IMR-90 (cell line): Measurements from ENCODE around the gene PLPP4. TPM values are rescaled to one million over a fixed set of nuclear protein-coding genes. Genes with fewer than 3 reads are reported as not detected.

ENCODE experiments used
- ATAC-seq: fragments of 200-7000 bp; cut with Tn5 transposase; 2 replicates; pipeline ENCODE4 v1.9.1; 2020; ENCODE audit warnings: low read depth, mild to moderate bottlenecking, moderate library complexity
- BruUV-seq: library from RNA; stranded (reverse); fragments of 400-500 nt; replicated peaks from 2 replicates; lab custom pipeline; 2021; lab: Mats Ljungman, UMichigan
- CTCF ChIA-PET: fragments of 300-600 bp; formaldehyde crosslinking; extraction: SDS; loops from one replicate; lab custom pipeline; 2021; ENCODE audit warnings: antibody characterized with exemption; lab: Yijun Ruan, JAX
- POLR2A ChIA-PET: fragments of 300-600 bp; sonication (Branson Sonifier 250); formaldehyde crosslinking; loops from one replicate; lab custom pipeline; 2022; ENCODE audit warnings: antibody characterized with exemption; ENCODE audit not compliant: unreplicated experiment; lab: Charles Lee
- DNase-seq: peaks from one replicate; pipeline ENCODE4 v3.0.0; 2013
- H2AFZ ChIP-seq: replicated peaks from 2 replicates; pipeline ENCODE3; 2013; ENCODE audit warnings: low read length, mild to moderate bottlenecking; ENCODE audit not compliant: poor library complexity
- H2AK5ac ChIP-seq: 2 replicates; pipeline ENCODE4 v1.6.1; 2013; ENCODE audit warnings: low read depth, low read length, inconsistent platforms
- H2AK9ac ChIP-seq: replicated peaks from 2 replicates; pipeline ENCODE3; 2013; ENCODE audit warnings: mild to moderate bottlenecking, low read depth, low read length, moderate library complexity; ENCODE audit not compliant: poor library complexity
- H2BK120ac ChIP-seq: 2 replicates; pipeline ENCODE4 v1.6.1; 2013; ENCODE audit warnings: low read depth, low read length, inconsistent platforms
- H2BK15ac ChIP-seq: 3 replicates; pipeline ENCODE4 v1.6.1; 2013; ENCODE audit warnings: low read depth, low read length, inconsistent platforms
- H2BK20ac ChIP-seq: 2 replicates; pipeline ENCODE4 v1.6.1; 2013; ENCODE audit warnings: low read depth, mild to moderate bottlenecking, inconsistent platforms, low read length, moderate library complexity
- H2BK5ac ChIP-seq: 2 replicates; pipeline ENCODE4 v1.6.1; 2013; ENCODE audit warnings: mild to moderate bottlenecking, low read depth, low read length, inconsistent platforms; ENCODE audit not compliant: poor library complexity, severe bottlenecking
- H3K14ac ChIP-seq: replicated peaks from 2 replicates; pipeline ENCODE4 v1.6.1; 2013; ENCODE audit warnings: low read depth, low read length, inconsistent platforms
- H3K18ac ChIP-seq: 2 replicates; pipeline ENCODE4 v1.6.1; 2013; ENCODE audit warnings: low read depth, low read length, control low read depth
- H3K23ac ChIP-seq: 2 replicates; pipeline ENCODE4 v1.6.1; 2013; ENCODE audit warnings: low read depth, low read length, inconsistent platforms
- H3K27ac ChIP-seq: 2 replicates; pipeline ENCODE4 v1.5.1; 2013; ENCODE audit warnings: mild to moderate bottlenecking, control low read depth, low read length; ENCODE audit not compliant: insufficient read depth
- H3K27me3 ChIP-seq: 2 replicates; pipeline ENCODE4 v1.6.1; 2013; ENCODE audit warnings: low read length; ENCODE audit not compliant: control insufficient read depth, insufficient read depth
- H3K36me3 ChIP-seq: 2 replicates; pipeline ENCODE4 v1.6.1; 2013; ENCODE audit warnings: low read length, mixed read lengths; ENCODE audit not compliant: control insufficient read depth, insufficient read depth
- H3K4ac ChIP-seq: 2 replicates; pipeline ENCODE4 v1.6.1; 2013; ENCODE audit warnings: low read depth, low read length, inconsistent platforms
- H3K4me1 ChIP-seq: 2 replicates; pipeline ENCODE4 v1.6.1; 2013; ENCODE audit warnings: low read length, mixed read lengths; ENCODE audit not compliant: control insufficient read depth, insufficient read depth
- H3K4me2 ChIP-seq: 2 replicates; pipeline ENCODE4 v1.6.1; 2013; ENCODE audit warnings: low read depth, mild to moderate bottlenecking, control low read depth, low read length, moderate library complexity
- H3K4me3 ChIP-seq: 2 replicates; pipeline ENCODE4 v1.5.1; 2013; ENCODE audit warnings: low read depth, mild to moderate bottlenecking, control low read depth, low read length, moderate library complexity; ENCODE audit not compliant: insufficient read depth
- H3K56ac ChIP-seq: 2 replicates; pipeline ENCODE4 v1.6.1; 2013; ENCODE audit warnings: low read length, inconsistent platforms; ENCODE audit not compliant: insufficient read depth; ENCODE audit errors: extremely low read depth
- H3K79me1 ChIP-seq, 2 experiments: 2 replicates each; pipeline ENCODE4 v1.6.1; 2013; ENCODE audit warnings: low read length in 2 of 2, inconsistent platforms in 1 of 2, low read depth in 1 of 2
- H3K9ac ChIP-seq: 2 replicates; pipeline ENCODE4 v1.6.1; 2013; ENCODE audit warnings: low read depth, low read length, control low read depth
- H3K9me1 ChIP-seq: 2 replicates; pipeline ENCODE4 v1.6.1; 2013; ENCODE audit warnings: low read length, inconsistent platforms; ENCODE audit not compliant: insufficient read depth
- H3K9me3 ChIP-seq: 2 replicates; pipeline ENCODE4 v1.6.1; 2013; ENCODE audit warnings: low read length; ENCODE audit not compliant: control insufficient read depth, insufficient read depth
- H4K20me1 ChIP-seq: 2 replicates; pipeline ENCODE4 v1.6.1; 2013; ENCODE audit warnings: low read length, inconsistent platforms; ENCODE audit not compliant: insufficient read depth
- H4K5ac ChIP-seq: 2 replicates; pipeline ENCODE4 v1.6.1; 2013; ENCODE audit warnings: mild to moderate bottlenecking, low read depth, low read length, control low read depth
- H4K8ac ChIP-seq, 2 experiments: 2 replicates each; pipeline ENCODE4 v1.6.1; 2013; ENCODE audit warnings: low read depth in 2 of 2, low read length in 2 of 2, control low read depth in 1 of 2, inconsistent platforms in 1 of 2
- H4K91ac ChIP-seq: 2 replicates; pipeline ENCODE4 v1.6.1; 2013; ENCODE audit warnings: low read depth, low read length, inconsistent platforms; ENCODE audit not compliant: insufficient read depth
- MAZ ChIP-seq: IDR thresholded peaks from 2 replicates; pipeline ENCODE4 v1.6.1; 2012; ENCODE audit warnings: low read depth, mild to moderate bottlenecking, low read length, improper control_type of control experiment, moderate library complexity, borderline replicate concordance
- WGBS, 2 experiments: methylation state at CpG; one replicate each; pipeline versions ENCODE4 v1.1.5 to v1.1.7; 2013; ENCODE audit warnings: missing lambda C conversion rate in 2 of 2; ENCODE audit not compliant: insufficient read length in 1 of 2; ENCODE audit errors: extremely low coverage in 2 of 2; 5-methylcytosine and 5-hydroxymethylcytosine counted together
- dilution Hi-C: fragments of 300-500 bp; cut with HindIII; formaldehyde crosslinking; loops from one replicate; pipeline ENCODE4 v1.14.3; 2018; ENCODE audit warnings: low sequenced_read_pairs; ENCODE audit not compliant: unreplicated experiment
- in situ Hi-C: fragments of 300-500 bp; cut with MboI; formaldehyde crosslinking; loops from 3 replicates; pipeline ENCODE4 v1.14.3; 2019; ENCODE audit warnings: low sequenced_read_pairs, inconsistent platforms, mixed read lengths
- intact Hi-C: fragments of 100-400 bp; cut with micrococcal nuclease; formaldehyde crosslinking; loops from 2 replicates; pipeline ENCODE4 v1.10.0; 2022
- polyA plus RNA-seq, 3 experiments: library from polyadenylated mRNA; depleted of rRNA; stranded (reverse); fragments of >200 nt; gene quantifications; 2 replicates each; pipeline ENCODE4 v1.2.3, GENCODE V29; 2012; ENCODE audit warnings: low replicate concordance in 1 of 3
- total RNA-seq: library from RNA; depleted of rRNA; stranded (reverse); fragments of >200 nt; gene quantifications from 2 replicates; pipeline ENCODE4 v1.2.3, GENCODE V29; 2012

The PLPP4 gene
- total and polyA plus RNA-seq, 2 of the 4 experiments (the other 2 are of a cell fraction), result 0.18 to 0.60 TPM

GRCh38 chr10:120582753-120583152, 125.7 kb downstream of the PLPP4 start:
- in situ Hi-C loops (no loop called here), dilution Hi-C loops (no loop called here), intact Hi-C loops (no loop called here)
- H3K56ac ChIP-seq, result no peak overlapping the region
- H2BK20ac ChIP-seq, result no peak overlapping the region
- no peak for DNase-seq
- POLR2A ChIA-PET, result no interaction called here
- no peak overlapping the region for H3K9ac ChIP-seq
- no peak overlapping the region for H3K23ac ChIP-seq
- H4K20me1 ChIP-seq, result no peaks in the 10 kb centered on the region
- no peak overlapping the region for H3K27ac ChIP-seq
- no peaks in the 10 kb centered on the region for H3K79me1 ChIP-seq
- H2AK5ac ChIP-seq, result no peak overlapping the region
- no TSS peak for BruUV-seq
- H3K4me1 ChIP-seq, result no peaks in the 10 kb centered on the region
- no peak overlapping the region for H3K4ac ChIP-seq
- no peak for TF ChIP-seq MAZ
- no peaks in the 10 kb centered on the region for H3K9me1 ChIP-seq
- no peak overlapping the region for H2AFZ ChIP-seq
- H3K4me2 ChIP-seq, result no peak overlapping the region
- ATAC-seq, result no peak
- H4K5ac ChIP-seq, result no peak overlapping the region
- H2BK5ac ChIP-seq, result no peak overlapping the region
- peaks cover 28% of the 10 kb centered on the region for H3K9me3 ChIP-seq
- H3K27me3 ChIP-seq, result no peaks in the 10 kb centered on the region
- no peak overlapping the region for H3K18ac ChIP-seq
- no peaks in the 10 kb centered on the region for H3K36me3 ChIP-seq
- no CpG with 5 or more reads among the region's 2 CpGs for WGBS, 2 experiments
- H3K4me3 ChIP-seq, result no peak overlapping the region
- no peak overlapping the region for H4K91ac ChIP-seq
- H2BK15ac ChIP-seq, result no peak overlapping the region
- no peak overlapping the region for H4K8ac ChIP-seq
- H2BK120ac ChIP-seq, result no peak overlapping the region
- CTCF ChIA-PET, result interaction anchor here (0.6 kb wide), 1 partner anchor 24 kb away, joined by 3 read pairs; no protein-coding TSS in a partner anchor
- H2AK9ac ChIP-seq, result no peak overlapping the region
- H3K14ac ChIP-seq, result no peak overlapping the region
